Esophagus squamous epithelium (tissue), 5 donors: ENCODE data around the gene PMIS2. TPM values are rescaled to one million over a fixed set of nuclear protein-coding genes. Genes with fewer than 3 reads are reported as not detected.

Source experiments
- DNase-seq: peaks from one replicate; lab custom pipeline; 2025; lab: John Stamatoyannopoulos, UW
- H3K27ac ChIP-seq, 4 donors: fragments of 200-600 bp; sonication (generic); one replicate each; pipeline ENCODE4 v1.5.1; 2016 to 2019; ENCODE audit warnings: mild to moderate bottlenecking in 1 of 4
- H3K27me3 ChIP-seq, 4 donors: fragments of 200-600 bp; sonication (generic); 1 replicate in 3 of 4; 2 replicates in 1 of 4; pipeline versions ENCODE4 v1.5.1 to v1.6.0; 2017 to 2021; ENCODE audit warnings: antibody characterized with exemption in 1 of 4
- H3K36me3 ChIP-seq, 3 donors: fragments of 200-600 bp; sonication (generic); one replicate each; pipeline ENCODE4 v1.5.1; 2016 to 2019
- H3K4me1 ChIP-seq, 3 donors: fragments of 200-600 bp; sonication (generic); one replicate each; pipeline ENCODE4 v1.5.1; 2017 to 2019
- H3K4me3 ChIP-seq, 4 donors: fragments of 200-600 bp; sonication (generic); 1 replicate in 3 of 4; 2 replicates in 1 of 4; pipeline ENCODE4 v1.5.1; 2016 to 2019; ENCODE audit warnings: mild to moderate bottlenecking in 2 of 4, moderate library complexity in 1 of 4
- H3K9me3 ChIP-seq, 3 donors: fragments of 200-600 bp; sonication (generic); one replicate each; pipeline ENCODE4 v1.5.1; 2016 to 2019
- POLR2A ChIP-seq, 4 donors: fragments of 450-650 bp; IDR thresholded peaks; one replicate each; pipeline ENCODE4 v1.6.1; 2017; ENCODE audit warnings: antibody characterized with exemption in 4 of 4, mild to moderate bottlenecking in 4 of 4, moderate library complexity in 3 of 4
- WGBS, 2 donors: methylation state at CpG; one replicate each; pipeline ENCODE4 v1.1.5; 2018; 5-methylcytosine and 5-hydroxymethylcytosine counted together
- intact Hi-C: fragments of 100-400 bp; cut with DNase I; formaldehyde crosslinking; loops from one replicate; pipeline ENCODE4 v1.15.0; 2022
- total RNA-seq, 4 donors: library from RNA; depleted of rRNA; stranded (reverse); fragments of >200 nt; gene quantifications; one replicate each; pipeline ENCODE4 v1.1.0, GENCODE V29; 2016
- TF ChIP-seq, protein P1 (sequence below), 6 experiments: fragments of 450-650 bp in 4 of 6; fragments of 200-600 bp in 2 of 6; sonication (generic) in 2 of 6; IDR thresholded peaks; one replicate each; pipeline ENCODE4 v1.5.1; 2016 to 2019; ENCODE audit warnings: antibody characterized with exemption in 6 of 6, mild to moderate bottlenecking in 4 of 6, moderate library complexity in 4 of 6
- donor health status: DM: yes; HTN: yes; CAD: no.

The PMIS2 gene
- total RNA-seq, 4 donors from 2014 or later, result not detected

GRCh38 chr19:35609851-35610353, 23.9 kb downstream of the PMIS2 start:
- no peak for TF ChIP-seq POLR2A (IDR thresholded peaks at IDR 0.05)
- TF ChIP-seq, protein P1, sequence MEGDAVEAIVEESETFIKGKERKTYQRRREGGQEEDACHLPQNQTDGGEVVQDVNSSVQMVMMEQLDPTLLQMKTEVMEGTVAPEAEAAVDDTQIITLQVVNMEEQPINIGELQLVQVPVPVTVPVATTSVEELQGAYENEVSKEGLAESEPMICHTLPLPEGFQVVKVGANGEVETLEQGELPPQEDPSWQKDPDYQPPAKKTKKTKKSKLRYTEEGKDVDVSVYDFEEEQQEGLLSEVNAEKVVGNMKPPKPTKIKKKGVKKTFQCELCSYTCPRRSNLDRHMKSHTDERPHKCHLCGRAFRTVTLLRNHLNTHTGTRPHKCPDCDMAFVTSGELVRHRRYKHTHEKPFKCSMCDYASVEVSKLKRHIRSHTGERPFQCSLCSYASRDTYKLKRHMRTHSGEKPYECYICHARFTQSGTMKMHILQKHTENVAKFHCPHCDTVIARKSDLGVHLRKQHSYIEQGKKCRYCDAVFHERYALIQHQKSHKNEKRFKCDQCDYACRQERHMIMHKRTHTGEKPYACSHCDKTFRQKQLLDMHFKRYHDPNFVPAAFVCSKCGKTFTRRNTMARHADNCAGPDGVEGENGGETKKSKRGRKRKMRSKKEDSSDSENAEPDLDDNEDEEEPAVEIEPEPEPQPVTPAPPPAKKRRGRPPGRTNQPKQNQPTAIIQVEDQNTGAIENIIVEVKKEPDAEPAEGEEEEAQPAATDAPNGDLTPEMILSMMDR (IDR thresholded peaks at IDR 0.05), result no peak
- H3K4me1 ChIP-seq, result peaks cover 3 to 18% (median 9%) of the 10 kb centered on the region in 3 donors

DNA sequence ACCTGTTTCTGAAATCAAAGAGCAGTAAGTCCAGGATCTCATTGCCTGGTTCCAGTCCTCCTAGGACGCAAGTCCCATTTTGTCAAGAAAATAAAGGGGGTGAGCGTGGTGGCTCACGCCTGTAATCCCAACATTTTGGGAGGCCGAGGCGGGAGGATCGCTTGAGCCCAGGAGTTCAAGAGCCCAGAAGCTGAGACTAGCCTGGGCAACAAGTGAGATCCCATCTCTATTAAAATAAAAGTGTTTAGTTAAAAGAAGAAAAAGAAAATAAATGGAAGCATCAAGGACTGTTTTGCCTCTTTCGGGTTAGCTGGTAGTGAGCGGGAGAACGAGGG, 26.2 kb downstream of the PMIS2 start:
- intact Hi-C loops, result no loop called here
- H3K4me3 ChIP-seq, result peak overlapping the region; percentile 69 to 85 (median 70)
- H3K27ac ChIP-seq, result peak overlapping the region; percentile 60 to 86 (median 79)

More at GRCh38 chr19:35609851-35610353, 23.9 kb downstream of the PMIS2 start:
- peaks cover 0 to 8% (median 8%) of the 10 kb centered on the region in 3 donors for H3K9me3 ChIP-seq
- H3K36me3 ChIP-seq, result peaks cover 0 to 2% (median 0%) of the 10 kb centered on the region in 3 donors
- H3K27ac ChIP-seq, result peak overlapping the region in 1 of 4 donors; percentile 28
- no peaks in the 10 kb centered on the region for H3K27me3 ChIP-seq
- intact Hi-C loops, result no loop called here
- DNase-seq, result no peak
- 64 to 73% methylated on average over 4 to 5 of the region's 6 CpGs for WGBS, 2 donors
- H3K4me3 ChIP-seq, result no peak overlapping the region

DNA sequence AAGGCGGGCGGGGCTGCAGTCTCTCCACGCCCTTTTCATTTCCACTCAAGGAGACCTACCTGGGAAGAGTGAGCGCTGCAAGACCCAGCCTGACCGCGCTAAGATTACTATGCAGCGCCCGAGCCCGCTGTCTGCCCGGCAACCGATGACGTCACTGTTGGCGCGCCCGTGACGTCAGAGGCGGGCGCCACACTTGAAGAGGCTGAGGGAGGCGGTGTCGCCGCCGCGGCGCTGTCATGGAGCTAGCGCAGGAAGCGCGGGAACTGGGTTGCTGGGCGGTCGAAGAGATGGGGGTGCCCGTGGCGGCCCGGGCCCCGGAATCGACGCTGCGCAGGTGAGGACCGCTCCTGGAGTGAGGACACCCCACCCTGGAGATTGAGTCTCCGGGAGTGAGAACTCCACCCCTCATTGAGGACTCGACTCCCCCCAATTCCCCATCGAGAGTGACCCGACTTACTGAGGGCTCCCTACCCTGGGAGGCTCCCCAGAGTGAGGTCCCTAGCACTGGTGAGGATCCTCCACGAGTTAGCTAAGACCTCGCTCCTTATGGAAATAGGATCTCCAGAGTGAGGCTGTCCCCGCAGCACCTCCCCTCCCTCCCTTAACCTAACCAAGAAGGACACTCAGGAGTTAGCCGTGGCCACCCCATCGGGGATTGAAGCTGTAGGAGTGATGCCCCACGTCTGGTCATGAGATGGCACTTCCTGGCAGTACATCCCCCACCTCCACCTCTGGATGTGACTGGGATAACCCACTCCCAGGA, 26.8 kb downstream of the PMIS2 start, which contains the start of gene HAUS5:
TSS of gene HAUS5 (plus strand) at position 177 of the 763 bp plus-strand sequence. CDS start at position 237, 60 bp downstream.
- Histone ChIP-seq H3K9me3 (peaks cover 0 to 3% (median 0%) of the 10 kb centered on the region in 3 donors), H3K4me3 (peak within 1 kb of the TSS; percentile 69 to 85 (median 70)), H3K36me3 (peaks cover 0 to 29% (median 5%) of the 10 kb centered on the region in 3 donors), H3K27ac (peak within 1 kb of the TSS; percentile 60 to 86 (median 79)), H3K4me1 (peaks cover 3 to 18% (median 9%) of the 10 kb centered on the region in 3 donors), H3K27me3 (no peaks in the 10 kb centered on the region)
- peak; percentile 74 for DNase-seq
- TF ChIP-seq, protein P1 (IDR thresholded peaks at IDR 0.05), result peak in 4 of 6 experiments; percentile 20 to 67 (median 36)
- TF ChIP-seq POLR2A (IDR thresholded peaks at IDR 0.05), result peak in 2 of 4 donors; percentile 41 to 66
- 0% methylated on average over 5 to 11 of the region's 47 CpGs for WGBS, 2 donors
- intact Hi-C loops, result no loop called here

More for the DNA sequence above, 26.2 kb downstream of the PMIS2 start:
- no peak for TF ChIP-seq POLR2A (IDR thresholded peaks at IDR 0.05)
- TF ChIP-seq, protein P1 (IDR thresholded peaks at IDR 0.05), result no peak
- Histone ChIP-seq H3K4me1 (peaks cover 3 to 18% (median 9%) of the 10 kb centered on the region in 3 donors), H3K27me3 (no peaks in the 10 kb centered on the region), H3K36me3 (peaks cover 0 to 24% (median 5%) of the 10 kb centered on the region in 3 donors), H3K9me3 (peaks cover 0 to 8% (median 5%) of the 10 kb centered on the region in 3 donors)
- 23 to 31% methylated on average over 7 to 9 of the region's 9 CpGs for WGBS, 2 donors
- no peak for DNase-seq

GRCh38 chr19:35613574-35613973, 27.6 kb downstream of the PMIS2 start:
- H3K36me3 ChIP-seq, result peaks cover 0 to 38% (median 5%) of the 10 kb centered on the region in 3 donors
- no peak for DNase-seq
- intact Hi-C loops, result no loop called here
- TF ChIP-seq POLR2A (IDR thresholded peaks at IDR 0.05), result no peak
- TF ChIP-seq, protein P1 (IDR thresholded peaks at IDR 0.05), result no peak
- WGBS, 2 donors, result 75 to 83% methylated on average over 1 of the region's 1 CpG
- H3K9me3 ChIP-seq, result no peaks in the 10 kb centered on the region
- H3K27ac ChIP-seq, result no peak overlapping the region
- H3K27me3 ChIP-seq, result no peaks in the 10 kb centered on the region
- H3K4me1 ChIP-seq, result peaks cover 3 to 18% (median 9%) of the 10 kb centered on the region in 3 donors
- H3K4me3 ChIP-seq, result no peak overlapping the region

GRCh38 chr19:35615036-35615435, 29.1 kb downstream of the PMIS2 start:
- WGBS, 2 donors, result 98% methylated on average over 14 of the region's 17 CpGs; no CpG with 5 or more reads in 1 of the 2 donors
- no peak overlapping the region for H3K4me3 ChIP-seq
- intact Hi-C loops, result no loop called here
- peaks cover 0 to 50% (median 5%) of the 10 kb centered on the region in 3 donors for H3K36me3 ChIP-seq
- no peaks in the 10 kb centered on the region for H3K27me3 ChIP-seq
- H3K27ac ChIP-seq, result no peak overlapping the region
- TF ChIP-seq, protein P1 (IDR thresholded peaks at IDR 0.05), result no peak
- no peak for TF ChIP-seq POLR2A (IDR thresholded peaks at IDR 0.05)
- no peaks in the 10 kb centered on the region for H3K9me3 ChIP-seq
- no peak for DNase-seq
- H3K4me1 ChIP-seq, result peaks cover 3 to 18% (median 9%) of the 10 kb centered on the region in 3 donors
